Gastrocnemius medialis (tissue), 4 donors: ENCODE measurements around the gene MAFB. TPM values are rescaled to one million over a fixed set of nuclear protein-coding genes. Genes with fewer than 3 reads are reported as not detected.

Experiments used
- ATAC-seq, 2 donors: fragments of 150-250 bp; one replicate each; pipeline ENCODE4 v1.9.1; 2016
- DNase-seq, 2 donors: peaks; one replicate each; pipeline ENCODE4 v3.0.0-alpha.2; 2019
- H3K27ac ChIP-seq, 4 donors: fragments of 200-600 bp; sonication (generic); 1 replicate in 1 of 4; 2 replicates in 3 of 4; pipeline ENCODE4 v1.5.1; 2016 to 2018; ENCODE audit warnings: mild to moderate bottlenecking in 2 of 4, moderate library complexity in 1 of 4
- H3K27me3 ChIP-seq, 3 donors: fragments of 200-600 bp; sonication (generic) in 2 of 3; 1 replicate in 1 of 3; 2 replicates in 2 of 3; pipeline versions ENCODE4 v1.5.1 to v1.6.0; 2016 to 2019; ENCODE audit warnings: mild to moderate bottlenecking in 1 of 3, moderate library complexity in 1 of 3
- H3K36me3 ChIP-seq, 2 donors: fragments of 200-600 bp; sonication (generic) in 1 of 2; one replicate each; pipeline ENCODE4 v1.5.1; 2017 to 2018
- H3K4me1 ChIP-seq, 2 donors: fragments of 200-600 bp; sonication (generic) in 1 of 2; one replicate each; pipeline ENCODE4 v1.5.1; 2016 to 2017; ENCODE audit warnings: mild to moderate bottlenecking in 2 of 2
- H3K4me3 ChIP-seq, 4 donors: fragments of 200-600 bp; sonication (generic) in 3 of 4; 1 replicate in 1 of 4; 2 replicates in 3 of 4; pipeline ENCODE4 v1.5.1; 2016 to 2019; ENCODE audit warnings: mild to moderate bottlenecking in 2 of 4
- H3K9me3 ChIP-seq, 3 donors: fragments of 200-600 bp; sonication (generic) in 2 of 3; 1 replicate in 1 of 3; 2 replicates in 2 of 3; pipeline ENCODE4 v1.5.1; 2016 to 2019
- CTCF ChIP-seq, 5 experiments: fragments of 450-650 bp in 3 of 5; fragments of 200-600 bp in 2 of 5; sonication (generic) in 2 of 5; IDR thresholded peaks in 4 of 5; conservative IDR thresholded peaks in 1 of 5; 1 replicate in 4 of 5; 2 replicates in 1 of 5; pipeline ENCODE4 v1.5.1; 2016 to 2019; ENCODE audit warnings: antibody characterized with exemption in 5 of 5, mild to moderate bottlenecking in 3 of 5, moderate library complexity in 3 of 5
- POLR2A ChIP-seq, 2 donors: fragments of 450-650 bp; IDR thresholded peaks; one replicate each; pipeline ENCODE4 v1.6.1; 2017; ENCODE audit warnings: antibody characterized with exemption in 2 of 2, mild to moderate bottlenecking in 2 of 2, moderate library complexity in 2 of 2
- in situ Hi-C, 4 donors: fragments of 200-750 bp; cut with MboI; loops; one replicate each; pipeline versions ENCODE4 v1.15.0 to v1.8.0; 2017; ENCODE audit warnings: low sequenced_read_pairs in 4 of 4
- intact Hi-C: fragments of 100-400 bp; cut with DNase I; formaldehyde crosslinking; loops from one replicate; pipeline ENCODE4 v1.15.1; 2023; ENCODE audit warnings: low total_unique reads
- total RNA-seq, 4 donors: library from RNA; depleted of rRNA; stranded (reverse); fragments of >200 nt; gene quantifications; one replicate each; pipeline versions ENCODE4 v1.1.0 to v1.2.3, GENCODE V29; 2016

Gene MAFB
- total RNA-seq, 4 donors from 2014 or later: 15.4 to 24.9 (median 18.6) TPM

DNA sequence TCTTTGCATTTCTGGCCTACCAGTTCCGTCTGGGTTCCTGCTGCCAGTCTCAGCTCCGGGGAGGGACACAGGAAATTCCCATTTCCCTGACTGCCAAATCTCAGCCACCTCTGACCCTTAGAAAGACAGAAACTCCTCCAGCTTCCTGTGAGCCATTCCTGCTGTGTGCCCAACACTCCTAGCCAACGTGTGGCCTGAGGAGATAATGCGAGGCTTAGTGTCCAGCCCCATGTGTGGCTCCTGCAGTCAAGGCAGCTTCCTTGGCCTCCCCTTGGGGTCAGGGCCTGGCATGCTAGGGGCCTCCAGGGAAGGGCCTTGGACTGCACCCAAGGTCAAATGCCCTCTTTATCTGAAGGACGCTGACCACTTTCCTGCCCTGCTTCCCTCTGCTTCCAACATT lies 45.1 kb downstream of the MAFB start:
- H3K36me3 ChIP-seq: no peaks in the 10 kb centered on the region
- DNase-seq (no peak), ATAC-seq (no peak)
- no peaks in the 10 kb centered on the region for H3K9me3 ChIP-seq
- H3K27me3 ChIP-seq: no peaks in the 10 kb centered on the region
- no peak overlapping the region for H3K4me3 ChIP-seq
- TF ChIP-seq POLR2A (IDR thresholded peaks at IDR 0.05): no peak
- TF ChIP-seq CTCF (IDR thresholded peaks at IDR 0.05 in 4 of 5, conservative IDR thresholded peaks at IDR 0.05 in 1 of 5): no peak
- in situ Hi-C loops (no loop called here), intact Hi-C loops (no loop called here)
- no peak overlapping the region for H3K27ac ChIP-seq
- H3K4me1 ChIP-seq: no peaks in the 10 kb centered on the region

- in situ Hi-C loops: no loop called here
- DNase-seq: no peak
- no peaks in the 10 kb centered on the region for H3K27me3 ChIP-seq
- intact Hi-C loops: no loop called here
- no peak overlapping the region for H3K4me3 ChIP-seq
- TF ChIP-seq POLR2A (IDR thresholded peaks at IDR 0.05): no peak
- no peaks in the 10 kb centered on the region for H3K4me1 ChIP-seq
- no peaks in the 10 kb centered on the region for H3K36me3 ChIP-seq
- H3K27ac ChIP-seq: no peak overlapping the region
- no peaks in the 10 kb centered on the region for H3K9me3 ChIP-seq
- no peak for ATAC-seq
Observed at GRCh38 chr20:40641809-40642208, 47.2 kb downstream of the MAFB start.

DNA sequence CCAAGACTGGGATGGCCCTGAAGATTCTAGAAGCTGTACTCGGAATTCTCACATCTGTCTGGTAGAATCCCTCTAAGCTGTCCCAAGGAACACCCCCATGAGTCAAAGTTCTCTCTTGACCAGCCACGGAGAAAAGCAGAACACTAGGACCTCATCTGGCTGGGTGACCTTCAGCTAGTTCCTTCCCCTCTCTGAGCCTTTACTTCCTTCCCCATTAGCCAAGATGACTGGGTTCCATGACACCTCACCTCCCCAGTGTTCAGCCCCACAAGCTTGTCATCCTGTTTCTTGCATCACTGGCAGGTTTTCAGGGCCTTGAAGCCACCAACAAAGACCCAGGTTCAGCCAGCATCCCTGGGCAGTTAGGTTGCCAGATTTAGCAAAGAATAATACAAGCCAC lies 47.8 kb downstream of the MAFB start:
- in situ Hi-C loops: no loop called here

DNA sequence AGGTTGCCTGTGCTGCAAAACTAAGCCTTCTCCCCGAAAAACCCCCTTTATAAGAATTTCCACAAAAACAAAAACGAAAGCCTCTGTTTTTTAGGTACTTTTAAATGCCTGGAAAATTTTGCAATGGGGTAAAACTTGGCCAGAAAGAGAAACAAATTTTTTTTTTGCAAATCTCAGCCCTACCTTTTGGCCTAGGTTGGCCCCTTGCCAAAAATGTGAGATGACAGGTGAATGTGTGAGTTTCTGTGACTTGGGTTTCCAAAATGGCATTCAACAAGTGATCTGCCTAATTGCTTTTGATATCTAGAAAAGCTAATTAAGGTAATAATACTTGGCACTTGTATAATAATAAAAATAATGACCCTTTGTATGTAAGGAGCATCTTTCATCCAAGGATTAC lies 48.4 kb downstream of the MAFB start:
- Histone ChIP-seq H3K36me3 (no peaks in the 10 kb centered on the region), H3K4me3 (no peak overlapping the region), H3K27me3 (no peaks in the 10 kb centered on the region), H3K27ac (no peak overlapping the region), H3K4me1 (no peaks in the 10 kb centered on the region), H3K9me3 (no peaks in the 10 kb centered on the region)
- ATAC-seq (no peak), DNase-seq (no peak)
- TF ChIP-seq CTCF (IDR thresholded peaks at IDR 0.05 in 4 of 5, conservative IDR thresholded peaks at IDR 0.05 in 1 of 5) (no peak), POLR2A (IDR thresholded peaks at IDR 0.05) (no peak)
- in situ Hi-C loops (no loop called here), intact Hi-C loops (no loop called here)

More for the DNA sequence above, 47.8 kb downstream of the MAFB start:
- no peaks in the 10 kb centered on the region for H3K9me3 ChIP-seq
- no peak for TF ChIP-seq POLR2A (IDR thresholded peaks at IDR 0.05)
- no peak for TF ChIP-seq CTCF (IDR thresholded peaks at IDR 0.05 in 4 of 5, conservative IDR thresholded peaks at IDR 0.05 in 1 of 5)
- no peaks in the 10 kb centered on the region for H3K36me3 ChIP-seq
- H3K27ac ChIP-seq: no peak overlapping the region
- no peaks in the 10 kb centered on the region for H3K27me3 ChIP-seq
- no peak for ATAC-seq
- intact Hi-C loops: no loop called here
- no peaks in the 10 kb centered on the region for H3K4me1 ChIP-seq
- no peak overlapping the region for H3K4me3 ChIP-seq
- no peak for DNase-seq

GRCh38 chr20:40639676-40640355 lies 49.2 kb downstream of the MAFB start:
- no peak overlapping the region for H3K27ac ChIP-seq
- intact Hi-C loops: no loop called here
- TF ChIP-seq CTCF (IDR thresholded peaks at IDR 0.05 in 4 of 5, conservative IDR thresholded peaks at IDR 0.05 in 1 of 5) (no peak), POLR2A (IDR thresholded peaks at IDR 0.05) (no peak)
- no peaks in the 10 kb centered on the region for H3K9me3 ChIP-seq
- H3K36me3 ChIP-seq: no peaks in the 10 kb centered on the region
- no peaks in the 10 kb centered on the region for H3K4me1 ChIP-seq
- DNase-seq (no peak), ATAC-seq (no peak)
- in situ Hi-C loops: no loop called here
- no peak overlapping the region for H3K4me3 ChIP-seq
- H3K27me3 ChIP-seq: no peaks in the 10 kb centered on the region
